Esophagus muscularis mucosa (tissue), 4 donors: ENCODE measurements around the gene ERI2.

Experiments used
- EP300 ChIP-seq: sonication (generic); formaldehyde crosslinking; IDR thresholded peaks from one replicate; pipeline ENCODE4 v1.6.1; 2017; ENCODE audit warnings: antibody characterized with exemption
- POLR2A ChIP-seq: fragments of 450-650 bp; IDR thresholded peaks from one replicate; pipeline ENCODE4 v1.6.1; 2017; ENCODE audit warnings: antibody characterized with exemption, moderate library complexity, mild to moderate bottlenecking, low read depth
- POLR2AphosphoS5 ChIP-seq, 2 donors: sonication (generic); formaldehyde crosslinking; IDR thresholded peaks; one replicate each; pipeline ENCODE4 v1.6.1; 2017; ENCODE audit warnings: antibody characterized with exemption in 2 of 2
- TF ChIP-seq, protein P1 (sequence below), 3 experiments: fragments of 200-600 bp in 2 of 3; fragments of 450-650 bp in 1 of 3; sonication (generic) in 2 of 3; IDR thresholded peaks; one replicate each; pipeline ENCODE4 v1.5.1; 2017 to 2019; ENCODE audit warnings: antibody characterized with exemption in 3 of 3, mild to moderate bottlenecking in 2 of 3, moderate library complexity in 1 of 3

DNA sequence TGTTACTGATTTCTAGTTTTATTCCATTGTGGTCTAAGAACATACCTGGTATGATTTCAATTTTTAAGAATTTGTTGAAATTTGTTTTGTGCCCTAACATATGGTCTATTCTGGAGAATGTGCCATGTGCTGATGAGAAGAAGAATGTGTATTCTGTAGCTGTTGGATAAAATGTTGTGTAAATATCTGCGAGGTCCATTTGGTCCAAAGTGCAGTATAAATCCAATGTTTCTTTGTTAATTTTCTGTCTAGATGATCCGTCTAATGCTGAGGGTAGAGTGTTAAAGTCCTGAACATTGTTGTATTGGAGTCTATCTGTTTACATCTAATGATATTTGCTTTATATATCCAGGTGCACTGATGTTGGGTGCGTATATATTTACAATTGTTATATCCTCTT, 32.6 kb downstream of the ERI2 start:
- TF ChIP-seq, protein P1, sequence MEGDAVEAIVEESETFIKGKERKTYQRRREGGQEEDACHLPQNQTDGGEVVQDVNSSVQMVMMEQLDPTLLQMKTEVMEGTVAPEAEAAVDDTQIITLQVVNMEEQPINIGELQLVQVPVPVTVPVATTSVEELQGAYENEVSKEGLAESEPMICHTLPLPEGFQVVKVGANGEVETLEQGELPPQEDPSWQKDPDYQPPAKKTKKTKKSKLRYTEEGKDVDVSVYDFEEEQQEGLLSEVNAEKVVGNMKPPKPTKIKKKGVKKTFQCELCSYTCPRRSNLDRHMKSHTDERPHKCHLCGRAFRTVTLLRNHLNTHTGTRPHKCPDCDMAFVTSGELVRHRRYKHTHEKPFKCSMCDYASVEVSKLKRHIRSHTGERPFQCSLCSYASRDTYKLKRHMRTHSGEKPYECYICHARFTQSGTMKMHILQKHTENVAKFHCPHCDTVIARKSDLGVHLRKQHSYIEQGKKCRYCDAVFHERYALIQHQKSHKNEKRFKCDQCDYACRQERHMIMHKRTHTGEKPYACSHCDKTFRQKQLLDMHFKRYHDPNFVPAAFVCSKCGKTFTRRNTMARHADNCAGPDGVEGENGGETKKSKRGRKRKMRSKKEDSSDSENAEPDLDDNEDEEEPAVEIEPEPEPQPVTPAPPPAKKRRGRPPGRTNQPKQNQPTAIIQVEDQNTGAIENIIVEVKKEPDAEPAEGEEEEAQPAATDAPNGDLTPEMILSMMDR (IDR thresholded peaks at IDR 0.05) = no peak
- no peak for TF ChIP-seq POLR2A
- no peak for TF ChIP-seq POLR2AphosphoS5 (IDR thresholded peaks at IDR 0.05)
- no peak for TF ChIP-seq EP300
